A673 (cell line): ENCODE results near the gene RELN.

Experiments
- EZH2 ChIP-seq: fragments of 200-600 bp; sonication (generic); IDR thresholded peaks from 2 replicates; pipeline ENCODE4 v1.6.1; 2017; ENCODE audit warnings: borderline replicate concordance, low read depth, mild to moderate bottlenecking, mixed read lengths, antibody characterized with exemption, low read length; ENCODE audit not compliant: poor library complexity, severe bottlenecking
- TF ChIP-seq, protein P1 (sequence below): fragments of 300-800, 200-600 bp; sonication (generic); conservative IDR thresholded peaks from 2 replicates; pipeline ENCODE4 v1.5.1; 2017; ENCODE audit warnings: low read depth, mild to moderate bottlenecking, antibody characterized with exemption, low read length, moderate library complexity, mixed read lengths

DNA sequence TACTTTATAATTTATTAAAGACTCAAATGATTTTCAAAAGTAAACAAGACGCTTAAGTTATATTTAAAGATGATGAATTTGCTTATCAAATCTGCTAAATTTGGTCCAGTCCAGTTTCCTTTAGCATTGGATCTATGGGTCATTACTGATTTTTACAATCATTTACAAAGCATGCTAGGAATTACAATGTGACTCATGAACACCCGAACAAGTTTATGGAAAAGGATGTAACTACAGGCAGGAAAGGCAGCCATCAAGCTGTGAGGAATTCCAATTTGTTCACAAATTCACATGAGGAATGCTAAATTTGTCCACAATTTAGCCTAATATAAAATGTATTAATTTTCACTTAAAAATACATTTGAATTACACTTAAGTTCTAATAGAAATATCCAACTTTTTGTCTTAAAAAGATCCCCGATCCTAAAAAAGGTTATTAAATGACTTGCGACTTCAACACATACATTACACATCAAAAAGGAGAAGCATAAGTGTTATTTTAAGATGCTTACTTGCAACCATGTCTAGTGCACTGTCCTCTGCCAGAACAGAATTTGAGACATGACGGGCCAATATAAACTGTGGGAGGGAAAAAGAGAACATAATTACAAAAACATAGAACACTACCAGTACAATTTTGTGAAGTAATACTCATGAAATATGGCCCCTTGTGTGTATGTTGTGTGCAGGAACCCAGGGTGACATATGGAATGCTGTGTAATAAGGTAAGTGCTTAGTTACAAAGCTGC, 349.3 kb downstream of the RELN start:
- TF ChIP-seq, protein P1, sequence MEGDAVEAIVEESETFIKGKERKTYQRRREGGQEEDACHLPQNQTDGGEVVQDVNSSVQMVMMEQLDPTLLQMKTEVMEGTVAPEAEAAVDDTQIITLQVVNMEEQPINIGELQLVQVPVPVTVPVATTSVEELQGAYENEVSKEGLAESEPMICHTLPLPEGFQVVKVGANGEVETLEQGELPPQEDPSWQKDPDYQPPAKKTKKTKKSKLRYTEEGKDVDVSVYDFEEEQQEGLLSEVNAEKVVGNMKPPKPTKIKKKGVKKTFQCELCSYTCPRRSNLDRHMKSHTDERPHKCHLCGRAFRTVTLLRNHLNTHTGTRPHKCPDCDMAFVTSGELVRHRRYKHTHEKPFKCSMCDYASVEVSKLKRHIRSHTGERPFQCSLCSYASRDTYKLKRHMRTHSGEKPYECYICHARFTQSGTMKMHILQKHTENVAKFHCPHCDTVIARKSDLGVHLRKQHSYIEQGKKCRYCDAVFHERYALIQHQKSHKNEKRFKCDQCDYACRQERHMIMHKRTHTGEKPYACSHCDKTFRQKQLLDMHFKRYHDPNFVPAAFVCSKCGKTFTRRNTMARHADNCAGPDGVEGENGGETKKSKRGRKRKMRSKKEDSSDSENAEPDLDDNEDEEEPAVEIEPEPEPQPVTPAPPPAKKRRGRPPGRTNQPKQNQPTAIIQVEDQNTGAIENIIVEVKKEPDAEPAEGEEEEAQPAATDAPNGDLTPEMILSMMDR = no peak
- TF ChIP-seq EZH2 = no peak
